ENCODE measurements around the gene PFKL.

The PFKL gene

DNA sequence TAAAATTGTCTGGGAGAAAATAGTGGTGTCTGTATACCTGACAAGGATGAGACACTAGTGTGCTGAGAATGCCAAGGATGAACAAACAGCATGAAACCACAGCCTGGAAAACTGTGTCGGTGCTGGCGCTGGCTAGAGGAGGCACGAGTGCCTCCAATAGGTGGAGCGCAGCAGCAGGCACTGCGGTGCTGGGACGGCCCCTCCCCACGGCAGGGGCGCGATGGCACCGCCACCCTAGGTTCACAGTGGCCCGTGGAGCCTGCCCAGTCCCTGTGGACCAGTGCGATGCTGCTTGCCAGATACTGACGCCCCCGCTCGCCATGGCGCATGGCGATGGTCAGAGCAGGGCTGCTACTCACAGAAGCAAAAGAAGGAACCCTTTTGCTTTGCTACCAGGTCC, 32.5 kb downstream of the PFKL start:
- no peak overlapping the region for H3K4me3 Mint-ChIP-seq
- no peaks in the 10 kb centered on the region for H3K9me3 Mint-ChIP-seq
- H3K27ac Mint-ChIP-seq: no peak overlapping the region
- TF ChIP-seq, protein P1, sequence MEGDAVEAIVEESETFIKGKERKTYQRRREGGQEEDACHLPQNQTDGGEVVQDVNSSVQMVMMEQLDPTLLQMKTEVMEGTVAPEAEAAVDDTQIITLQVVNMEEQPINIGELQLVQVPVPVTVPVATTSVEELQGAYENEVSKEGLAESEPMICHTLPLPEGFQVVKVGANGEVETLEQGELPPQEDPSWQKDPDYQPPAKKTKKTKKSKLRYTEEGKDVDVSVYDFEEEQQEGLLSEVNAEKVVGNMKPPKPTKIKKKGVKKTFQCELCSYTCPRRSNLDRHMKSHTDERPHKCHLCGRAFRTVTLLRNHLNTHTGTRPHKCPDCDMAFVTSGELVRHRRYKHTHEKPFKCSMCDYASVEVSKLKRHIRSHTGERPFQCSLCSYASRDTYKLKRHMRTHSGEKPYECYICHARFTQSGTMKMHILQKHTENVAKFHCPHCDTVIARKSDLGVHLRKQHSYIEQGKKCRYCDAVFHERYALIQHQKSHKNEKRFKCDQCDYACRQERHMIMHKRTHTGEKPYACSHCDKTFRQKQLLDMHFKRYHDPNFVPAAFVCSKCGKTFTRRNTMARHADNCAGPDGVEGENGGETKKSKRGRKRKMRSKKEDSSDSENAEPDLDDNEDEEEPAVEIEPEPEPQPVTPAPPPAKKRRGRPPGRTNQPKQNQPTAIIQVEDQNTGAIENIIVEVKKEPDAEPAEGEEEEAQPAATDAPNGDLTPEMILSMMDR (IDR thresholded peaks at IDR 0.05; ENCODE audit: unreplicated experiment in 3 of 3): no peak
- peaks cover 3% of the 10 kb centered on the region for H3K27me3 Mint-ChIP-seq (ENCODE audit: low read depth)
- H3K4me1 Mint-ChIP-seq: peaks cover 3% of the 10 kb centered on the region
- H3K36me3 Mint-ChIP-seq (ENCODE audit: low read depth): peaks cover 4% of the 10 kb centered on the region

DNA sequence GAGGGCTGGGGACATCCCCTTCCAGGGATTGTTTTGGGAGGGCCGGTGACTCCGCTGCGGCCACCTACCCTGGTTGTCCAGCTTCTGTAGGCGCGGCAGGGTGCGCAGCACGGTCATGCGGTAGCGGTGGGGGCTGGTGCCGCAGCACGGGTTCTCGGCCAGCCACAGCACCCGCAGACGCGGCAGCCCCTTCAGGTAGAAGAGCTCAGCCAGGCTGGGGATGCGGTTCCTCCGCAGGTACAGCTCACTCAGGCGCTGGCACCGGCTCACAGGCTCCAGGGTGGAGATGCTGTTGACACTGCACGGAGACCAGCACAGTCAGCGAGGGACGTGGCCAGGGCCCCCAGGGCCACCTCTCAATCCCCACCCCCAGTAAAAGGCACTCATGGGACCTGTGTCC, 33.1 kb downstream of the PFKL start:
- Mint-ChIP-seq H3K9me3 (no peaks in the 10 kb centered on the region), H3K27me3 (ENCODE audit: low read depth) (peaks cover 3% of the 10 kb centered on the region), H3K4me1 (peaks cover 9% of the 10 kb centered on the region), H3K36me3 (ENCODE audit: low read depth) (peaks cover 4% of the 10 kb centered on the region), H3K27ac (no peak overlapping the region), H3K4me3 (no peak overlapping the region)
- TF ChIP-seq, protein P1 (IDR thresholded peaks at IDR 0.05; ENCODE audit: unreplicated experiment in 3 of 3): no peak

DNA sequence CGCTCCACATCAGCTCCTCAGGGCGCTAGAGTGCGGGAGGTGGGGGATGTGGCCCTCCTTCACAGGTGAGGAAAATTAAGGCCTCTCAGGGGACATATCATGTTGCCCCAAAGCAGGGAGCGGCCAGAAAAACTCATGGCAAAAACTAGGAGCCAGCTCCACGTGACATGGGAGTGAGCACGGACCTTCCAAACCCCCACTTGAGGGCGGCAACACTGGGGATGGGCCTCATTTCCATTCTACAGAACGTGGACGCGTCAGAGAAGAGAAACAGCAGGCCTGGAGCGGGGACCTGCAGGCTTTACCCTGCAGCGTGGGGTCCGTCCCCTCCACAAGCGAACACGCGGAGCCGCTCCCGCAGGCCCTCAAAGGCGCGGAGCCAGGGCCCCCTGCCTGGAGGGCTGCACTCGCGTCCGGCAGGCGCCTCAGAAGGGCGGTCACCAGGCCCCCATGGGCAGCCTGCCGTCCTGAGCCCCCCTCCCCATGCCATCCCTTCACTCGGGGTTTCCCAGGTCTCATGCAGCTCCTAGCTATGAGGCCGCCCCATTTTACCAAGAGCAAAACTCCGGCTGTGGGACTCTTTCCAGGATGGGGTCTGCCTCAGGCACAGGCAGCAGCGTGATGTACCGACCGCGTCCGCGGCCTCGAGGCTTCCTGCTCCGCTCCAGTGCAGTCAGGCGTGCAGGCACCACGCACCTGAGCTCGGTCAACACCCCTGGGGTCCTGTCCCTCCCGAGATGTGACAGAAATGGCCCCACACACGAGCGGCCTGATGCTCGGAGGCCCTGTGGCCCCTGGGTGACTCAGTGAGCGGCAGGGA, 33.9 kb downstream of the PFKL start:
- TF ChIP-seq, protein P1 (IDR thresholded peaks at IDR 0.05; ENCODE audit: unreplicated experiment in 3 of 3): no peak
- H3K4me1 Mint-ChIP-seq: peaks cover 13% of the 10 kb centered on the region
- no peak overlapping the region for H3K27ac Mint-ChIP-seq
- no peaks in the 10 kb centered on the region for H3K9me3 Mint-ChIP-seq
- peaks cover 3% of the 10 kb centered on the region for H3K27me3 Mint-ChIP-seq (ENCODE audit: low read depth)
- H3K4me3 Mint-ChIP-seq: no peak overlapping the region
- H3K36me3 Mint-ChIP-seq (ENCODE audit: low read depth): peaks cover 4% of the 10 kb centered on the region

DNA sequence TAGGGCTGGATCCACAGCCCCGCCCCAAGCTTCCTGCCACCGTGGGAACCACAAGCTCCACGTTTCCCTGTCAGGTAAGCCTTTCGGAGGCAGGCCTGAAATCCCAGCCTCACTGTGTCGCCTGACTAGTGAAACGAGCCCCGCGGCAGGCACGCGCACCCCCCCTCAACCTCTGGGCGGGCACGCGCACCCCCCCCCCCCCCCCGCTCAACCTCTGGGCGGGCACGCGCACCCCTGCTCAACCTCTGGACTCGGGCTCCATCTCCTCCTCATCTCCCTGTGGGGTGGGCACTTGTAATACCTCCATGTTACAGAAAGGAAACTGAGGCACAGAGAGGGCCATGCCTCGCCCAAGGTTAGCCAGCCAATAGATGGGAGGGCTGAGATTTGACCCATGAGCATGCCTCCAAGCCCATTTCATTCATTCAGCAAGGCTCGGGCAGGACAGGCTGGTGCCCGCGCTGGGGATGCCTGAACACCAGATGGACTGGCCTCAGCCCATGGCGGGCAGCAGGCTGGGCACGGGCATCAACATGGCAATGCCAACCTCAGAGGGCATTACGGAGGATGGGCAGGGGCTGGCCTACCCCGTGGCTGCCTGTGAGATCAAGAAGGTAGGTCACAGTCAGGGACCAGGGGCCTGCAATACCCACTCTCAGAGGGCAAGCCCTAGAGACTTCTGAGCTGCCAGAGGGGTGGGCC, 34.6 kb downstream of the PFKL start:
- no peak overlapping the region for H3K4me3 Mint-ChIP-seq
- H3K27me3 Mint-ChIP-seq (ENCODE audit: low read depth): peaks cover 3% of the 10 kb centered on the region
- peaks cover 15% of the 10 kb centered on the region for H3K4me1 Mint-ChIP-seq
- TF ChIP-seq, protein P1 (IDR thresholded peaks at IDR 0.05; ENCODE audit: unreplicated experiment in 3 of 3): no peak
- H3K36me3 Mint-ChIP-seq (ENCODE audit: low read depth): peaks cover 4% of the 10 kb centered on the region
- no peaks in the 10 kb centered on the region for H3K9me3 Mint-ChIP-seq
- no peak overlapping the region for H3K27ac Mint-ChIP-seq

DNA sequence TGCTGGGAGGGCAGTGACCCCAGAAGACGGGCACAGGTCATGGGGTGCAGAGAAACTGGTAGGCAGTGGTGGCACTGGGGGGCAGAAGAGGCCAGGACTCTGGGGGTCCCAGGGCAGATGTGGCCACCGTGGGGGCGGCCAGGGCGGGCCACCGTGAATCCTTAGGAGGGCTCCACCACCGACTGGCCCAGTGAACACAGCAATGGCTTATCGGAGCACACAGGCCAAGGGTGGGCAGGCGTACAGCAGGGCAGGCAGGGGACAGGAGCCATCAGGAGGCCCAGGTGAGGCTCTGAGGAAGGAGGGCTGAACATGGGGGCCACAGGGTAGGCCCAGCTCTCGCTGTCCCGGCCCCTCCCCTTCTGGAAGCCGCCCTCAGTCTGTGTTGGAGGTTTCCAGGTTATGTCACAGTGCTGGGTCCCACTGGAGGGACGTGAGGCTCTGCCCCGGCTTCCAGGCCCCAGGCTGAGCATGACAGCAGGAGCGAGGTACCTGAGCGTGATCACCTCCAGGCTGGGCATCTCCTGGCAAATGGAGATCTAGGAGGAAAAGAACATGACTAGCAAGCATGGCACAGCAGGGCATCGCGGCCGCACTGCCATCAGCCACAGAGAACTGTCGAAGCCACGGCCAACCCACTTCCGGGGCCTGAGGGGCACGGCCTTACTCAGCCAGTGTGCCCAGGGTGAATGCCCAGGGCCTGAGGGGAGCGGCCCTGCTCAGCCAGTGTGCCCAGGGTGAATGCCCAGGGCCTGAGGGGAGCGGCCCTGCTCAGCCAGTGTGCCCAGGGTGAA, 35.6 kb downstream of the PFKL start:
- Mint-ChIP-seq H3K36me3 (ENCODE audit: low read depth) (peaks cover 4% of the 10 kb centered on the region), H3K27me3 (ENCODE audit: low read depth) (peaks cover 3% of the 10 kb centered on the region), H3K4me1 (peaks cover 21% of the 10 kb centered on the region), H3K4me3 (no peak overlapping the region), H3K9me3 (no peaks in the 10 kb centered on the region), H3K27ac (no peak overlapping the region)
- TF ChIP-seq, protein P1 (IDR thresholded peaks at IDR 0.05; ENCODE audit: unreplicated experiment in 3 of 3): no peak

All from nephron (organoid).